KMS-11 (cell line): Measurements from ENCODE around the gene ARL17A.
"Not testable (repeated sequence)": the region's sequence is repeated elsewhere in the genome, so short reads cannot be mapped to it uniquely, and the experiment has no call there.

Experiments used
- H2AFZ ChIP-seq: fragments of 200-600 bp; sonication (generic); 2 replicates; pipeline ENCODE4 v1.6.1; 2016; ENCODE audit warnings: antibody characterized with exemption, mixed run types, low read depth
- H3K27ac ChIP-seq: fragments of 200-600 bp; sonication (generic); 2 replicates; pipeline ENCODE4 v1.6.1; 2016; ENCODE audit warnings: mild to moderate bottlenecking, mixed run types
- H3K27me3 ChIP-seq: fragments of 200-600 bp; sonication (generic); 2 replicates; pipeline ENCODE4 v1.6.1; 2017; ENCODE audit warnings: mild to moderate bottlenecking, low read depth, mixed run types, moderate library complexity; ENCODE audit not compliant: insufficient read depth
- H3K36me3 ChIP-seq: fragments of 200-600 bp; sonication (generic); 2 replicates; pipeline ENCODE4 v1.6.1; 2017; ENCODE audit warnings: mild to moderate bottlenecking, mixed run types; ENCODE audit not compliant: insufficient read depth
- H3K4me1 ChIP-seq: fragments of 200-600 bp; sonication (generic); 2 replicates; pipeline ENCODE4 v1.6.1; 2016; ENCODE audit warnings: mild to moderate bottlenecking, low read depth, mixed run types; ENCODE audit not compliant: poor library complexity, severe bottlenecking
- H3K4me2 ChIP-seq: fragments of 200-600 bp; sonication (generic); 2 replicates; pipeline ENCODE4 v1.7.0; 2016; ENCODE audit warnings: mild to moderate bottlenecking, mixed run types
- H3K4me3 ChIP-seq: fragments of 200-600 bp; sonication (generic); IDR thresholded peaks from 2 replicates; pipeline ENCODE4 v1.6.1; 2017; ENCODE audit warnings: low read depth, low read length, mixed read lengths; ENCODE audit not compliant: insufficient read depth
- H3K79me2 ChIP-seq: fragments of 200-600 bp; sonication (generic); 2 replicates; pipeline ENCODE4 v1.6.1; 2016; ENCODE audit warnings: low read depth, mixed run types; ENCODE audit not compliant: insufficient read depth
- H3K9ac ChIP-seq: fragments of 200-600 bp; sonication (generic); 2 replicates; pipeline ENCODE4 v1.6.1; 2016; ENCODE audit warnings: mild to moderate bottlenecking, mixed run types
- H4K20me1 ChIP-seq: fragments of 200-600 bp; sonication (generic); 2 replicates; pipeline ENCODE4 v1.6.1; 2016; ENCODE audit warnings: mild to moderate bottlenecking, mixed run types; ENCODE audit not compliant: insufficient read depth

Gene ARL17A

DNA sequence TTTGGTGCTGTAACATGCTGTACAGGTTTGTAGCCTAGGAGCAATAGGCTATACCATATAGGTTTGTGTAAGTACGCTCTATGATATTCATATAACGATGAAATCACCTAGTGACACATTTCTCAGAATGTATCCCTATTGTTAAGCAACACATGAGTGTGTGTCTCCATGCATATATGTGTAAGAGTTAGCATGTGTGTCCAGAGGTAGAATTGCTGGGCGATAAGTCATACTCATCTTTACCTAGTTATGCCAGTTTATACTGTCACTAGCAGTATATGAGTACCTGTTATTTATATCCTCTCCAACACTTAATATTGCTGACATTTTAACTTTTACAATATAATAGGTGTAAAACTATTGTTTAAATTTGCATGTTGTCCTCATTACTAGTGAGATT, 21.3 kb upstream of the ARL17A start:
- H3K27ac ChIP-seq, H3K27me3 ChIP-seq, H3K79me2 ChIP-seq, H3K36me3 ChIP-seq, H2AFZ ChIP-seq, H3K4me1 ChIP-seq, H3K4me3 ChIP-seq, H3K4me2 ChIP-seq, H4K20me1 ChIP-seq, H3K9ac ChIP-seq: not testable (repeated sequence)

DNA sequence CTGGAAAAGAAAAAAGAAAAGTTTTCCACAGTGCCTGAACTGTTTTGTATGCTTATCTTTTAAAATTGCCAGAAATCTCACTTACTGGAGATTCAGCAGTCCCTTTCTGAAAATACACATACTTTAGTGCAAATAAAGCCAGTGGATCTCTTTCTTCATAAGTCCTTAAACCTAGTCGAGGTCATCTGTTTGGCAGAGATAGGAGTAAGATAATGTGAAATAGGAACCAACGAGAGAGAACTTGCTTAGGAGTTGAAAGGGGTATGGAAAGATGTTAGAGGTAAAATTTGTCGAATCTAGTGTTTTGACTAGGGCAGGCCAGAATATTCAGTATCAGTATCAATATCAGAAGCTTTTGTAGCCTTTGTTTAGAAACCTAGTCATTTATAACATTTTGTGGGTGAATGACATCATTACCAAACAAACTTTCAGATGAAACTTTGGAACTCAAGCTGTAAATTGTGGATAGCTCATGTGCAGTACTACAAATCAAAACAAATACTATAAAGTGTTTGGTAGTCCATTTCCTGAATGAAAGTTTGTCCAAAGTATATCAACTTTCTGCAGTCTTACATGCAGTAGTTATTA, 18.9 kb upstream of the ARL17A start:
- not testable (repeated sequence) for H3K9ac ChIP-seq, H3K36me3 ChIP-seq, H4K20me1 ChIP-seq, H3K79me2 ChIP-seq, H3K27me3 ChIP-seq, H2AFZ ChIP-seq, H3K4me3 ChIP-seq, H3K4me1 ChIP-seq, H3K27ac ChIP-seq
- H3K4me2 ChIP-seq = peak overlapping the region; percentile 54; the same call in 1 of the 2 replicates

DNA sequence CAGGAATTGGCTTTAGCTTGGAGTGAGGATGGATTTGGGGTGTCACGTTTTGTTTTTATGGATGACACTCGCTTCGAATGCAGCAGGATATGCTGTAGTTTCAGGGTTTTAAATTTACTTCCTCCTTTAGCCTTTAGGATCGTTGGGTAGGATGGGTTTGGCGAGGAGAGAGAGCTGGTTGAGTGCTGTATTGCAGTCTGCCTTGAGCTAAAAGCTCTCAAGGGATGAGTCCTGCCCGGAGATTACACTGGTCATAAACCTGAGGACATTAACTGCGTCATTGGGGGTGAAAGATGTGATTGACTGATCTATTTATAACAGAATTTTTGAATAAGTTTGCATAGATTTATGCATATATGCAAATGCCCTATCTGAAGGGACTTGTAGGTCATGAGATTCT, 11.8 kb upstream of the ARL17A start:
- H3K79me2 ChIP-seq, H4K20me1 ChIP-seq, H3K4me3 ChIP-seq, H3K4me2 ChIP-seq, H3K4me1 ChIP-seq, H2AFZ ChIP-seq, H3K9ac ChIP-seq, H3K27me3 ChIP-seq, H3K27ac ChIP-seq, H3K36me3 ChIP-seq: not testable (repeated sequence)

DNA sequence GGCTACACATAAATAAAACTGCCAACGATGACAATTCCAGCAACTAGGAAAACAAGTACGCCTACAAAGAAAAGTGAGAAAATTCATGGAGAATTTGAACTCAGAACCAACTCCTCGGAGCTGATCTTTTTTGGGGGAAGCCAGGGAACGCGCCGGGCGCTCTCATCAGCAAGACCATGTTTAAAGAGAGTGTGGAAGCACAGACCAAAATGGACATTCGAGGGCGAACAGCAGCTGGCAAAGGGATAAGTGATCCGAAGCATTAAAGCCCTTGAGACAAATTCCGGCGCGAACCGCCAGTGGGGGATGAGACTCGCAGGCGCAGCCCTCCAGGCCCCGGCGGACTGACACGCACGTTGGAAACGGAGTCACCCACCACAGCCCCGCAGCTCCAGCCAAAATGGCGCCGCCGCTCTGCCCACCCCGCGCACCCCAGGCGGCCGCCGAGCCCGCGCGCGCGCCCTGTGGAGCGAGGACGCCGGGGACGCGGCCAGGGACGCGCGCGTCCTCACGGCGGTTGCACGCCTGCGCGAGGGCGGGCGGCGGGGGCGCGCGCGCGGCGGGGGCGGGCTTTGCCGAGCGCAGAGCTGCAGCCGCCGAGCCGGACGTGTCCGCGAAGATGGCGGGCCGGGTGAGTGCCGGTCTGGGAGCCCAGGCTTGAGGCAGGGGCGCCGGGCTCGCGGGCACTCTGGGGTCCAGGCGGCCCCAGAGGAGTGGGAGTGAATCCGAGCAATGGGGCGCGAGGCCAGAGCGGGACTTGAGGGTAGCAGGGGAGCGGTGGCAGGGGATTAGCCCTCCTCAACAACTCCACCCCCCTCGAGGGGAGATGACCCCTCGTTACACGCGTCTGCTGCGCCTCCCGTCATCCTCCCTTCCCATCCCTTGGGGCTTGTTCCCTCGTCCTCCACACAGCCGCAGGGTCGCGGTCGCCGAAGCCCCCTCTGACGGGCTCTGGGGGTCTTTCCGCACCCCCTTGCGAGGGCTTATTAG, 11.0 kb upstream of the ARL17A start, which contains the start of gene NSF:
Gene NSF, plus strand, starts transcription at position 513 of the 990 bp plus-strand sequence. Its CDS starts 107 bp downstream, at position 620.
- not testable (repeated sequence) for H4K20me1 ChIP-seq, H3K79me2 ChIP-seq, H3K27me3 ChIP-seq, H3K4me2 ChIP-seq, H3K9ac ChIP-seq, H3K4me3 ChIP-seq, H2AFZ ChIP-seq, H3K27ac ChIP-seq, H3K4me1 ChIP-seq, H3K36me3 ChIP-seq

DNA sequence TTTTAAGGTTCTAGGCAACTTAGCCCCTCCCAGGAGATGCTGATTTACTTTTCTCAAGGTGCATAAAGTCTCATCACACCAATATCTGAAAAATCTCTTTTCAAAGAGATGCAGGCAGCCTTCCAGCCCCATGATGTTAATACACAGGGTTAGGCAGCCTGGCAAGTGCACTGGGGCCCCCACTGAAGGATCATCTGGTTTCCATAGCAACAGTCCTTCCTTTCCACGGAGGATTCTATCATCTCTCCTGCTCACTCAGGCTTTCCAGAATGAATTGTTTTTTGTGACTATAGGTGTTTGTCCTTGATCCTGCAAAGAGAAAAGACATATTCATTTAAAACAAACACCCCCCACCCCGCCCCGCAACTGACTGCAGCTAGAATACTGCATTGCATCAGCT, 6.0 kb upstream of the ARL17A start:
- H4K20me1 ChIP-seq, H3K27ac ChIP-seq, H3K4me3 ChIP-seq, H3K79me2 ChIP-seq, H3K27me3 ChIP-seq, H3K4me1 ChIP-seq, H3K9ac ChIP-seq, H2AFZ ChIP-seq, H3K36me3 ChIP-seq, H3K4me2 ChIP-seq: not testable (repeated sequence)

DNA sequence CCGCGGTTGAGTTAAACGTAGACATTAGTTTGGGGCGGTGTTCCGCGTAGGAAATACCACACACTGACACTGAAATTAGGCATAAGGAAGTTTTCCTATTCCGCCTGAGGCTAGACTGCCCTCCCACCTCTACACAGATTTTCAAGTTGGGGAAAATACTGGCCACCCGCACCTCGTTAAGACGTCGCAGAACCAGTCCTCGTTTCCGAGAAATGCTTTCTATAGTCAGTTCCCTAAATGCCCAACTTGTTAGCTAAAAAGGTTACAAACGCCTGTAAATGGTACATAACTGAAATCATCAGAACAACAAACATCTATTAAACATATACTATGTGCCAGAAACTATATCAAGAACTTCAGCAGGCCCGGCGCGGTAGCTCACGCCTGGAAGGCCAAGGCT, 591 bp upstream of the ARL17A start:
- not testable (repeated sequence) for H3K36me3 ChIP-seq, H3K9ac ChIP-seq, H3K4me3 ChIP-seq, H3K27ac ChIP-seq, H3K27me3 ChIP-seq, H4K20me1 ChIP-seq, H3K79me2 ChIP-seq, H3K4me1 ChIP-seq
- peak overlapping the region; percentile 47 for H2AFZ ChIP-seq
- H3K4me2 ChIP-seq = peak overlapping the region; percentile 48; the same call in 1 of the 2 replicates

DNA sequence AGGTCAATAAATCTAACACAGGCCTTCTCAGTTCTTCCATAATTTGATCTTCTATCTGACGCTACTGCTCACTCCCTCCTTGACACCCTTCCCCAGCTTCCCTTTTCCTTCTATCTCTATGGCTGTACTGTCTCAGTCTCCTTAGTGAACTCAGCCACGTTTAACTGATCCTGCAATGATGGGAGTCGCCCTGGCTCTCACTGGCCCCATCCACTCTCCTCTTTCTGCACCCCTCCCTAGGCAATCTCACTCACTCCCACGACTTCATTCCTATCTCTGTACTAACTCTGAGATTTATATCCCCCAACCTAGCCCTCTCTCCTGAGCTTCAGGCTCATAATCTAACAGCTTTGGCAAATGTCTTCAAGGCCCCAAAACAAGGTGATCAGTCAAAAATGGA, 7.7 kb downstream of the ARL17A start:
- H3K27me3 ChIP-seq, H3K4me3 ChIP-seq, H3K9ac ChIP-seq, H2AFZ ChIP-seq, H3K27ac ChIP-seq, H3K4me2 ChIP-seq, H3K79me2 ChIP-seq, H3K36me3 ChIP-seq, H3K4me1 ChIP-seq, H4K20me1 ChIP-seq: not testable (repeated sequence)

DNA sequence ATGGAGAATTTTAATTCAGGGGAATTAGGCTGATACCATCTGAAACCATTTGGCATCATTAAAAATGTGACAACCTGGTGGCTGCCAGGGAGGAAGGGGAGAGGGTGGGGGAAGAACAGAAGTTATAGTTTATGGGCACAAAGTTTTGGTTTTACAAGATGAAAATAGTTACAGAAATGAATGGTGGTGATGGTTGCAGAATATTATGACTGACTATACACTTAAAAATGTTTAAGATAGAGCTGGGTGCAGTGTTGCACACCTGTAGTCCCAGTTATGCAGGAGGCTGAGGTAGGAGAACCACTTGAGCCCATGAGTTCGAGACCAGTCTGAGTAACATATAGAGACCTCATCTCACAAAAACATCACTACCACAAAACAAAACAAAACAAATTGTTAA, 12.5 kb downstream of the ARL17A start:
- not testable (repeated sequence) for H3K4me1 ChIP-seq, H3K27ac ChIP-seq, H3K27me3 ChIP-seq, H3K9ac ChIP-seq, H3K4me3 ChIP-seq, H3K36me3 ChIP-seq, H2AFZ ChIP-seq, H3K4me2 ChIP-seq, H3K79me2 ChIP-seq, H4K20me1 ChIP-seq

DNA sequence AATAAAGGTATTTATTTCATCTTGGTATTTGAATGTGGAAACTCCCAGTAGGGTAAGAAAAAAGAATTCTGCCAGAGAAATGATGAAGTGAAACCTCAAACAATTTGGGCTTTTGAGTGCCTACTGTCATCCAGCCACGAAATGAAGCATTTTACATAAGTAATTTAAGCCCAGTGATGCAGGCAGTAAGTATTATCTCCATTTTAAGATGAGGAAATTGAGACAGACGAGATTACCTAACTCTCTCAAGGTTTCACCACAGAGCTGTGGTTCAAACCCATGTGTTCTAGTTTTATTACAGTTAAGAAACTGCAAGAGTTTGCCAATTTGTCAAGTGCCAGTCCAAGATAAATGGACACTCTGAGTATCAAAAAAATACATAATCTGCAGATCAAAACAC, 13.2 kb downstream of the ARL17A start:
- not testable (repeated sequence) for H3K4me2 ChIP-seq, H4K20me1 ChIP-seq, H3K4me3 ChIP-seq, H3K27me3 ChIP-seq, H3K36me3 ChIP-seq, H2AFZ ChIP-seq, H3K9ac ChIP-seq, H3K27ac ChIP-seq, H3K4me1 ChIP-seq, H3K79me2 ChIP-seq

DNA sequence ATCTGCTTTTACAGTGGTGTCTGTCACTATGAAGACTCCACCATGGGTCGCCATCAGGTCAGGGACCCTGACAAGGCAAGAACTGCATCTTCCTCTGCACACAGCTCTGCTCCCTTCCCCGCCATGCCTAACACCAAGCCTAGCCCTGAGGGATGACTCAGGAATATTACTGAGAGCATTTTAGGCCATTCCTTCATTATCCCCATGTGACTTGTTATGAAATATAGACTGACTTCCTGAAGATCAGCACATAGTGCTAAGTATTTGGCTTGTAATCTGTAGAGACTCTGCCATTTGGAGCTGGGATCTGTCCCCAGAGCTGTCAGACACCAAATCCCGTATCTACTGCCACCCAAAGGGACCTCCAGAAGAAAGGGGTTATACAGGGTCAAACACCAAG, 19.4 kb downstream of the ARL17A start:
- not testable (repeated sequence) for H3K4me2 ChIP-seq, H3K9ac ChIP-seq, H3K4me1 ChIP-seq, H3K27me3 ChIP-seq, H3K27ac ChIP-seq, H3K4me3 ChIP-seq, H2AFZ ChIP-seq, H4K20me1 ChIP-seq, H3K36me3 ChIP-seq, H3K79me2 ChIP-seq
